ENCODE data around the gene ARIH2.

ARIH2 gene

DNA sequence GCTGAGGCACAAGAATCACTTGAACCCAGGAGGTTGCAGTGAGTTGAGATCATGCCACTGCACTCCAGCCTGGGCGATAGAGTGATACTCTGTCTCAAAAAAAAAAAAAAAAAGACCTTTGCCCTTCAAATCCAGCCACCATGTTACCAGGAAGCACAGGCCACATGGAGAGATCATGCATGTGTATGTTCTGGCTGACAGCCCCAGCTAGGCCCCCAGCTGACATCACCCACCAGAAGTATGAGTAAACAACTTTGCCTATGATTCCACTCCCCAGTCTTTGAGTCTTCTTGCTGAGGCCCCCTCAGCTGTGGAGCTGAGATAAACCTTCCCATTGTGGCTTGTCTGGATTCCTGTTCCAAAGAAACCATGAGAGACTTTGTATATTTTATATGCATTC is 3.3 kb upstream of the ARIH2 start:
- TF ChIP-seq GATA3 (IDR thresholded peaks at IDR 0.05; ENCODE audit: low read depth, low read length) (no peak), GATA2 (IDR thresholded peaks at IDR 0.05; ENCODE audit: low read depth, low read length) (no peak)

GRCh38 chr3:48919215-48920138 is 835 bp downstream of the ARIH2 start:
- TF ChIP-seq GATA3 (IDR thresholded peaks at IDR 0.05; ENCODE audit: low read depth, low read length) (no peak), GATA2 (IDR thresholded peaks at IDR 0.05; ENCODE audit: low read depth, low read length) (no peak)

- no peak for TF ChIP-seq GATA2 (IDR thresholded peaks at IDR 0.05; ENCODE audit: low read depth, low read length)
- no peak for TF ChIP-seq GATA3 (IDR thresholded peaks at IDR 0.05; ENCODE audit: low read depth, low read length)
Observed at GRCh38 chr3:48926425-48927392, 8.1 kb downstream of the ARIH2 start.

DNA sequence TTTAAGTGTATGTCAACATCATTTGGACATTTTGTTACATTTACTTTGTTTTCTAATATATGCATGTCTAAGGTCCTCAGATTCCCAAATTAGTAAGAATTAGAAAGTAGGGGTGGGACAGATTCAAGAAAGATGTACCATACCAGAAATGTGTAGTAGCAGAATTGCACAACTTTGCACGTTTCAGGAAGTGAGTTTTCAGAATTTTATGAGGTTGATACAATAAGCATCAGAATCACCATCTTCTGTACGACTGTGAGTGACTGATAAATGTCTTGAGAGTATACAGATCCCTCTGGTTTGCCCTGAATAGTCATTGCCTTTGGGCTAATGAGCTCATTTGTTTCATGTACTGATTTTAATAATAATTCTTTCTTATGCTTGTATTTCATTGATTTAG is 9.3 kb downstream of the ARIH2 start:
- no peak for TF ChIP-seq GATA3 (IDR thresholded peaks at IDR 0.05; ENCODE audit: low read depth, low read length)
- no peak for TF ChIP-seq GATA2 (IDR thresholded peaks at IDR 0.05; ENCODE audit: low read depth, low read length)

- TF ChIP-seq GATA3 (IDR thresholded peaks at IDR 0.05; ENCODE audit: low read depth, low read length): no peak
- no peak for TF ChIP-seq GATA2 (IDR thresholded peaks at IDR 0.05; ENCODE audit: low read depth, low read length)
Observed at GRCh38 chr3:48928679-48929078, 10.0 kb downstream of the ARIH2 start.

GRCh38 chr3:48929358-48930035 is 10.9 kb downstream of the ARIH2 start:
- TF ChIP-seq GATA3 (IDR thresholded peaks at IDR 0.05; ENCODE audit: low read depth, low read length) (no peak), GATA2 (IDR thresholded peaks at IDR 0.05; ENCODE audit: low read depth, low read length) (no peak; the same call in 1 of the 2 replicates)

GRCh38 chr3:48930590-48930989 is 11.9 kb downstream of the ARIH2 start:
- TF ChIP-seq GATA2 (IDR thresholded peaks at IDR 0.05; ENCODE audit: low read depth, low read length) (no peak), GATA3 (IDR thresholded peaks at IDR 0.05; ENCODE audit: low read depth, low read length) (no peak)

- TF ChIP-seq GATA3 (IDR thresholded peaks at IDR 0.05; ENCODE audit: low read depth, low read length): no peak
- no peak for TF ChIP-seq GATA2 (IDR thresholded peaks at IDR 0.05; ENCODE audit: low read depth, low read length)
Observed at GRCh38 chr3:48931944-48932580, 13.4 kb downstream of the ARIH2 start.

DNA sequence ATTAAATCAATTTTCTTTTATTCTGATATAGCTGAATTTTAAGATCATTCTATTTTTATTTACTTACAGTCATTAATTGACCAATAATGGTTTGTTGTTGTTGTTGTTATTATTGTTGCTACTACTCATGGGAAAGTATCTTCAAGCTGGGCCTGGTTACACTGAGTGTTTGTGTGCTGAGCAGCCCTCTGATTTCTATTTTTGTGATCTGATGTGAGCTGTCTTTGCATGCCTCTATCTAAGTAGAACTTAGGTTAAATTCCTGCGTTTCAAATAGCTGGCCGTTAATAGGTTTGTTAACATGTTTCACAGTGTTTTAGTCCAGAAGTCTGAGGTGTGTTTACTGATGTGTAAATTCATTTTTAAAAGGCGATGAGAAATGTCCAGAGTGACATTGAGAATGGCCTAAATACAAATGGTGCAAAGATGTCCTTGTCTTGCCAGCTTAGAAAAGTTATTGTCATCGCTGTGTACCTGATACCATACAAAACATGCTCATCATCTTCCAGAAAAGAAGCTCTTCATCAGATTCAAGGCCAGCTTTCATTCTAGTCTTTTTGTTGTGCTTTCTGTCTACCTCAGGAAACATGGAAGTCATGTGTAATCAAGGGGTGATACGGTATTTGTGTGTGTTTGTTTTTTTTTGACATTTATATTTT is 15.8 kb downstream of the ARIH2 start:
- TF ChIP-seq GATA3 (IDR thresholded peaks at IDR 0.05; ENCODE audit: low read depth, low read length): no peak

DNA sequence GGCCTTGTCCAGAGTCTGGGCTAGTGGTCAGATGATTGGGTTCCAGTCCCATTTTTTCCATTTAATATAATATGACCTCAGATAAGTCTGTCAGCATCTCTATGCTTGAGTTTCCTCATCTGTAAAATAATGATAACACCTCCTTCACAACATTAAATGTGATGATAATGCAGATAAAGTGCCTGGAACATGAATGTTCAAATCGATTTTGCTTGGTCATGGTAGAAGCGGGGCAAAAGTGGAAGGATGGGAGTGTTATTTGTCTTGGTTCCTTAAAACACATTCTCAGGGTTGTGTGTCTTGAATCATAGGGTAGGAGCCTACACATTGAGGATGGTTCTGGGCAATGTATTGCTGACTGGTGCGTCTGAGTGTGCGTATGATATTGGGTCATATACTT is 16.9 kb downstream of the ARIH2 start:
- TF ChIP-seq GATA3 (IDR thresholded peaks at IDR 0.05; ENCODE audit: low read depth, low read length): no peak

- TF ChIP-seq GATA2 (IDR thresholded peaks at IDR 0.05; ENCODE audit: low read depth, low read length) (no peak), GATA3 (IDR thresholded peaks at IDR 0.05; ENCODE audit: low read depth, low read length) (no peak)
Observed at GRCh38 chr3:48938156-48938555, 19.5 kb downstream of the ARIH2 start.

DNA sequence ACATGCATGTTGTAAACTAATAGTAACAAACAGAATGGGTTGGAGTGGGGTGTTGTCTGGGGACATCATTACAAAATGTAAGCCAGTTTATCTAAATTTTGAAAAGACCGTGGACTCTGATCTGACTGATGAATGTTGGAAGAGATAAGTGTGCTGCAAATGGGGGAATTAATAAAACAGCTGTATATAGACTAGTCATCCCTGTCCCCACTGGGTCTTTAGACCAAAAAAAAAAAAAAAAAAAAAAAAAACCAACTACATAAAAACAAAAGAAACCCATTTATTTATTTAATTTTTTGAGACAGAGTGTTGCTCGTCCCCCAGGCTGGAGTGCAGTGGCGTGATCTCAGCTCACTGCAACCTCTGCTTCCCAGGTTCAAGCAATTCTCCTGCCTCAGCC is 20.0 kb downstream of the ARIH2 start:
- TF ChIP-seq GATA3 (IDR thresholded peaks at IDR 0.05; ENCODE audit: low read depth, low read length) (no peak), GATA2 (IDR thresholded peaks at IDR 0.05; ENCODE audit: low read depth, low read length) (no peak)

GRCh38 chr3:48945432-48945831 is 26.8 kb downstream of the ARIH2 start:
- TF ChIP-seq GATA2 (IDR thresholded peaks at IDR 0.05; ENCODE audit: low read depth, low read length): no peak
- no peak for TF ChIP-seq GATA3 (IDR thresholded peaks at IDR 0.05; ENCODE audit: low read depth, low read length)
